Activated CD4-positive, alpha-beta memory T cell treated with anti-CD3 and anti-CD28 coated beads, Interleukin-2, amount 10 ng/mL, durations not matched to agents 7 days and 5 days (primary cell): ENCODE measurements around the gene TAS2R1. TPM values are rescaled to one million over a fixed set of nuclear protein-coding genes. Genes with fewer than 3 reads are reported as not detected.

Experiments
- CTCF ChIA-PET: fragments of 350-600 bp; sonication (Branson Sonifier 250); formaldehyde crosslinking; loops from one replicate; lab custom pipeline; 2021; ENCODE audit warnings: antibody characterized with exemption, inconsistent platforms; lab: Charles Lee
- POLR2A ChIA-PET: fragments of 350-600 bp; sonication (Branson Sonifier 250); formaldehyde crosslinking; loops from one replicate; lab custom pipeline; 2021; ENCODE audit warnings: antibody characterized with exemption; lab: Charles Lee
- DNase-seq: peaks from one replicate; pipeline ENCODE4 v3.0.0-alpha.2; 2020
- H3K27ac Mint-ChIP-seq: one replicate; pipeline ENCODE4 v1.8.0; 2021; ENCODE audit warnings: mild to moderate bottlenecking, mixed read lengths
- H3K27me3 Mint-ChIP-seq: one replicate; pipeline ENCODE4 v1.8.0; 2021; ENCODE audit warnings: mixed read lengths
- H3K36me3 Mint-ChIP-seq: one replicate; pipeline ENCODE4 v1.8.0; 2021; ENCODE audit warnings: low read depth, mixed read lengths
- H3K4me1 Mint-ChIP-seq: one replicate; pipeline ENCODE4 v1.8.0; 2021; ENCODE audit warnings: mixed read lengths
- H3K4me3 Mint-ChIP-seq: one replicate; pipeline ENCODE4 v1.8.0; 2021; ENCODE audit warnings: mild to moderate bottlenecking, mixed read lengths
- H3K9me3 Mint-ChIP-seq: one replicate; pipeline ENCODE4 v1.8.0; 2021; ENCODE audit warnings: mixed read lengths
- total RNA-seq, 2 experiments: library from RNA; stranded (reverse); gene quantifications; one replicate each; pipeline ENCODE4 v1.2.3, GENCODE V29; 2021

The TAS2R1 gene, protein sequence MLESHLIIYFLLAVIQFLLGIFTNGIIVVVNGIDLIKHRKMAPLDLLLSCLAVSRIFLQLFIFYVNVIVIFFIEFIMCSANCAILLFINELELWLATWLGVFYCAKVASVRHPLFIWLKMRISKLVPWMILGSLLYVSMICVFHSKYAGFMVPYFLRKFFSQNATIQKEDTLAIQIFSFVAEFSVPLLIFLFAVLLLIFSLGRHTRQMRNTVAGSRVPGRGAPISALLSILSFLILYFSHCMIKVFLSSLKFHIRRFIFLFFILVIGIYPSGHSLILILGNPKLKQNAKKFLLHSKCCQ
- total RNA-seq: not detected

DNA sequence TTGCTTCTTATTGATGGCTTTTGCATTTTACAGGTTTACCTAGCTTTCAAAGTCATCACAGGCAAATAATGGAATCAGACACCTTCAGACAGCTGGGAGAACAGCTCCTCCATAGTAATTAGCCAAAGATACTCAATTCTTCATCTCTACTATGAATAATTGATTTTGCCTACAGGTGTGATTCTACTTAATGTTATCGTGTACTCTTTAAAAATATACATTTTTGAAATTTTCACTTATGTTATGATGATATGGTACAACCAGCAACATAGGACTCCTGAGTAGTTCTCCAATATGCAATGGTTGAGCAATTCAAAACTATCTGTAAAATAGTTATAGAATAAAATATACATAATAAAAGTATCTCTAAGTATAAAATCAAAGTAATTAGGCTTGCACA lies at the start of gene TAS2R1:
Gene TAS2R1 (minus strand): TSS at position 101 of the 400 bp plus-strand sequence. CDS start 319 bp downstream, outside the sequence.
- ChIA-PET CTCF (no interaction called here), POLR2A (no interaction called here)
- Mint-ChIP-seq H3K4me3 (no peak within 1 kb of the TSS), H3K36me3 (no peaks in the 10 kb centered on the region), H3K9me3 (peaks cover 16% of the 10 kb centered on the region), H3K27me3 (no peaks in the 10 kb centered on the region), H3K4me1 (no peaks in the 10 kb centered on the region), H3K27ac (no peak within 1 kb of the TSS)
- no peak for DNase-seq

- Mint-ChIP-seq H3K36me3 (no peaks in the 10 kb centered on the region), H3K9me3 (peaks cover 5% of the 10 kb centered on the region), H3K27me3 (no peaks in the 10 kb centered on the region), H3K27ac (no peak overlapping the region), H3K4me3 (no peak overlapping the region), H3K4me1 (no peaks in the 10 kb centered on the region)
- ChIA-PET POLR2A (no interaction called here), CTCF (no interaction called here)
- no peak for DNase-seq
These were observed 40.2 kb upstream of the TAS2R1 start for GRCh38 chr5:9670371-9670770.

DNA sequence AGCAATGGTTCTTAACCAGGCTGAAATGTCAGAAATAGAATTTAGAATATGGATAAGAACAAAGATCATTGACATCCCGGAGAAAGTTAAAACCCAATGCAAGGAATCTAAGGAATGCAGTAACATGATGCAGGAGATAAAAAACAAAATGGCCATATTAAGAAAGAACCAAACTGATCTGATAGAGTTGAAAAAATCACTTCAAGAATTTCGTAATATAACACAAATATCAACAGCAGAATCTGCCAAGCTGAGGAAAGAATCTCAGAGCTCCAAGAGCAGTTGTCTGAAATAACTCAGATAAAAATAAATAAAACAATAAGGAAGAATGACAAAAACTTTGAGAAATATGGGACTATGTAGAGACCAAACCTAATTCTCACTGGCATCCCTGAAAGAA lies 37.8 kb upstream of the TAS2R1 start:
- no peak overlapping the region for H3K4me3 Mint-ChIP-seq
- H3K27me3 Mint-ChIP-seq: no peaks in the 10 kb centered on the region
- CTCF ChIA-PET: no interaction called here

GRCh38 chr5:9663891-9664290 lies 33.7 kb upstream of the TAS2R1 start:
- Mint-ChIP-seq H3K27ac (no peak overlapping the region), H3K9me3 (peaks cover 10% of the 10 kb centered on the region), H3K4me3 (no peak overlapping the region), H3K4me1 (no peaks in the 10 kb centered on the region), H3K36me3 (no peaks in the 10 kb centered on the region), H3K27me3 (no peaks in the 10 kb centered on the region)
- ChIA-PET POLR2A (no interaction called here), CTCF (no interaction called here)
- no peak for DNase-seq

More for the DNA sequence above, 37.8 kb upstream of the TAS2R1 start:
- Mint-ChIP-seq H3K27ac (no peak overlapping the region), H3K9me3 (peaks cover 5% of the 10 kb centered on the region), H3K4me1 (no peaks in the 10 kb centered on the region), H3K36me3 (no peaks in the 10 kb centered on the region)
- POLR2A ChIA-PET: no interaction called here
- DNase-seq: no peak

DNA sequence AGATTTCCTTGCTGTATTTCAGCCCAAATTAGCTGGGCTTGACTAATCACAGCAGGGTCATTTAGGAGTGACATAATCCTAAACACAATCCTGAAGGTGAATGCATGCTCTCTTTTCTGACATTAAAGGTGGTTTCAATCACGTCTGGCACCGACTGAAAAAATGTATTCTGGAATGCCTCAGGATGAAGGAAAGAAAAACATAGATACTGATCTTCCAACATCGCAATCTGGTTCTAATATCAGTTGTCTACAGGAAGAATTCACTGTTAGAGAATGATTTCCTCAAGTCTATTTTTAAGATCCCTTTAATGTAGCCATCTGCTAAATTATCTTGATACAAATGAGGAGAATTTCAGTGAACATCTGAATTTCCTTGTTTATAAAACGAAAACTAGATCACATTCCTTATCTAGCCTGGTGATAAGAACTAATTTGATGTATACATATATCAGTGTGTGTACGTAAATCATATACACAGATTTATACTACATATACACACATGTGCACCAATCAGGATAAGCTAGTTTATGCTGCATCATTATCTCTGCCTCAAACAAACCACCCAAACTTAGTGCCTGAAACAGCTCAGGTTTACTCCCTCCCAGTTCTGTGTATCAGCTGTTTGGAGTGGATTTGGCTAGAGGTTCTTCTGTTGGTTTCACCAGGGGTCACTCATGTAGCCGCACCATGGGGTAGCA lies 31.3 kb upstream of the TAS2R1 start:
- H3K36me3 Mint-ChIP-seq: no peaks in the 10 kb centered on the region
- no peak overlapping the region for H3K4me3 Mint-ChIP-seq
- POLR2A ChIA-PET: no interaction called here
- H3K9me3 Mint-ChIP-seq: peaks cover 5% of the 10 kb centered on the region
- H3K4me1 Mint-ChIP-seq: no peaks in the 10 kb centered on the region
- DNase-seq: no peak
- H3K27ac Mint-ChIP-seq: no peak overlapping the region
- CTCF ChIA-PET: no interaction called here
- no peaks in the 10 kb centered on the region for H3K27me3 Mint-ChIP-seq

- Mint-ChIP-seq H3K36me3 (no peaks in the 10 kb centered on the region), H3K27ac (no peak overlapping the region), H3K9me3 (peaks cover 5% of the 10 kb centered on the region), H3K4me3 (no peak overlapping the region), H3K27me3 (no peaks in the 10 kb centered on the region), H3K4me1 (no peaks in the 10 kb centered on the region)
- DNase-seq: no peak
- CTCF ChIA-PET: no interaction called here
- POLR2A ChIA-PET: no interaction called here
These were observed 28.6 kb upstream of the TAS2R1 start for GRCh38 chr5:9658706-9659105.

GRCh38 chr5:9657819-9658218 lies 27.7 kb upstream of the TAS2R1 start:
- Mint-ChIP-seq H3K4me3 (no peak overlapping the region), H3K4me1 (no peaks in the 10 kb centered on the region), H3K27me3 (no peaks in the 10 kb centered on the region), H3K9me3 (peaks cover 5% of the 10 kb centered on the region), H3K27ac (no peak overlapping the region), H3K36me3 (no peaks in the 10 kb centered on the region)
- no peak for DNase-seq
- ChIA-PET POLR2A (interaction anchor here (0.5 kb wide), 1 partner anchor 1940 kb away, joined by 3 read pairs; no protein-coding TSS in a partner anchor), CTCF (no interaction called here)

DNA sequence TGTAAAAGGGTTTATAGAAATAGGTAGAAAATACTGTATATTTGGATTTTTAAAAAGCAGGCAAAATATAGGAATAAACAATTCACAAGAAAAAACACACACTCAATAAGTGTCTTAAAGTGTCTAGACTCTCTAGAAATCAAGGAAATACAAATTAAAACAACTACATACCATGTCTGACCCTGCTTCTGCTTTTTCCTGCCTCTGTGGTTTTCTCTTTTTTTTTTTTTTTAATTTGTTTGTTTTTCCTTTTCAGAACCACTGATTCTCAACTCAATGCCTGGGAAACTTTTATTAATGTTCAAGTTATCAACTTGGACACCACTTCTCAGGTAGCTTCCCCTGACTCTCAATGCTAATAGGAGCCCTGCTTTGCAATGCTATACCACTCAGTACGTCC lies 25.5 kb upstream of the TAS2R1 start:
- ChIA-PET CTCF (no interaction called here), POLR2A (no interaction called here)
- no peaks in the 10 kb centered on the region for H3K27me3 Mint-ChIP-seq
- H3K36me3 Mint-ChIP-seq: no peaks in the 10 kb centered on the region
- peaks cover 5% of the 10 kb centered on the region for H3K9me3 Mint-ChIP-seq
- no peak for DNase-seq
- no peak overlapping the region for H3K27ac Mint-ChIP-seq
- no peak overlapping the region for H3K4me3 Mint-ChIP-seq
- H3K4me1 Mint-ChIP-seq: no peaks in the 10 kb centered on the region

GRCh38 chr5:9654886-9655285 lies 24.7 kb upstream of the TAS2R1 start:
- no peaks in the 10 kb centered on the region for H3K27me3 Mint-ChIP-seq
- H3K9me3 Mint-ChIP-seq: peaks cover 5% of the 10 kb centered on the region
- no peaks in the 10 kb centered on the region for H3K4me1 Mint-ChIP-seq
- ChIA-PET CTCF (no interaction called here), POLR2A (no interaction called here)
- DNase-seq: no peak
- no peak overlapping the region for H3K27ac Mint-ChIP-seq
- H3K36me3 Mint-ChIP-seq: no peaks in the 10 kb centered on the region
- no peak overlapping the region for H3K4me3 Mint-ChIP-seq

- H3K27ac Mint-ChIP-seq: no peak overlapping the region
- ChIA-PET POLR2A (no interaction called here), CTCF (no interaction called here)
- no peak overlapping the region for H3K4me3 Mint-ChIP-seq
- no peaks in the 10 kb centered on the region for H3K9me3 Mint-ChIP-seq
- no peak for DNase-seq
- no peaks in the 10 kb centered on the region for H3K36me3 Mint-ChIP-seq
- H3K4me1 Mint-ChIP-seq: no peaks in the 10 kb centered on the region
- H3K27me3 Mint-ChIP-seq: no peaks in the 10 kb centered on the region
These were observed 23.7 kb upstream of the TAS2R1 start for GRCh38 chr5:9653811-9654210.

DNA sequence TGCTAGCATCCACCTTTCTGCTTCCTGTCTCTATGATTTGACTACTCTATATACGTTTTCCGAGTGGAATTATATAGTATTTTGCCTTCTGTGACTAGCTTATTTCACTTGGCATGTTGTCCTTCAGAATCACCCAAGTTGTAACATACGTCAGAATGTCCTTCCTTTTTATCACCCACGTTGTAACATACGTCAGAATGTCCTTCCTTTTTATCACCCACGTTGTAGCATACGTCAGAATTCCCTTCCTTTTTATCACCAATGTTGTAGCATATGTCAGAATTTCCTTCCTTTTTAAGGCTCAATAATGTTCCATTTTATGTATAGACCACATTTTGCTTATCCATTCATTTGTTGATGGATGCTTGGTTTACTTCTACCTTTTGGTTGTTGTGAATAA lies 22.9 kb upstream of the TAS2R1 start:
- no peaks in the 10 kb centered on the region for H3K27me3 Mint-ChIP-seq
- no peak overlapping the region for H3K27ac Mint-ChIP-seq
- no peaks in the 10 kb centered on the region for H3K36me3 Mint-ChIP-seq
- no peak overlapping the region for H3K4me3 Mint-ChIP-seq
- H3K9me3 Mint-ChIP-seq: no peaks in the 10 kb centered on the region
- H3K4me1 Mint-ChIP-seq: no peaks in the 10 kb centered on the region
- DNase-seq: no peak
- ChIA-PET CTCF (no interaction called here), POLR2A (no interaction called here)

DNA sequence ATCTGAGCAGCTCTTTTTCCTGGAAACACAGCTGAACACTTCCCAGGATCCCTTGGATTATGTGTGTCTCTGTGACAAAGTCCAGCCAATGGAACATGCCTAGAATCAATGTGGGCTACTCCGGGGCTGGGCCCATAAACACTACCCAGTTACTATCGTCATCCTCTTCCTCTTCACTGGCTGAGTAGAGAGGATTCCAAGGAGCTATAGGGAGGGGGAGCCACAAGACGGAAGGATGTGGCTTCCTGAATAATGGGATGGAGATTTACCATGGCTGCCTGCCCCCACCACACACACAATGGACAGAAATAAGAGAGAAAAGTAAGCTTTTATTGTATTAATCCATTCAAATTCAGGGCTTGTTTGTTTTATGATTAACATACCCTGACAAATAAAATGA lies 22.1 kb upstream of the TAS2R1 start:
- POLR2A ChIA-PET: no interaction called here
- no peak overlapping the region for H3K4me3 Mint-ChIP-seq
- H3K4me1 Mint-ChIP-seq: no peaks in the 10 kb centered on the region
- CTCF ChIA-PET: no interaction called here
- no peaks in the 10 kb centered on the region for H3K36me3 Mint-ChIP-seq
- H3K27me3 Mint-ChIP-seq: no peaks in the 10 kb centered on the region
- H3K27ac Mint-ChIP-seq: no peak overlapping the region
- H3K9me3 Mint-ChIP-seq: no peaks in the 10 kb centered on the region
- DNase-seq: no peak

DNA sequence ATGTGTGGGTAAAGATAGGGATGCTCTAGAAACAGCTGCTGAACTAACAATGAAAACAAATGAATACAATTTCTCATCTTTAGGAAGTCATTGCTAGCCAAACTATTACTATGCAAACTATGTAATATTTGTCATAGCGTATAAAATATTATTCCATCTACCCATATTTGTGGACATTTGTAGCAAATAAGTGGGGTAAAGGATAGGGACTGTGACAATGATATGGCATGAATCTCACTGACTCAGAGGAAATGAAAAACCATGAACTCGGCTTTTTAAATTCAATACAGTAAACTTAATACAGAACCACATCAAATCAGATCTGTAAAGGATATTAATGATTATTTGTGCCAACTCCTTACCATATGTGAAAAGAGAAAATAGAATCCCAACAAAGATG lies 16.7 kb upstream of the TAS2R1 start:
- ChIA-PET CTCF (no interaction called here), POLR2A (no interaction called here)
- H3K36me3 Mint-ChIP-seq: no peaks in the 10 kb centered on the region
- H3K9me3 Mint-ChIP-seq: no peaks in the 10 kb centered on the region
- no peaks in the 10 kb centered on the region for H3K27me3 Mint-ChIP-seq
- DNase-seq: no peak
- H3K4me1 Mint-ChIP-seq: no peaks in the 10 kb centered on the region
- no peak overlapping the region for H3K27ac Mint-ChIP-seq
- no peak overlapping the region for H3K4me3 Mint-ChIP-seq

- no peaks in the 10 kb centered on the region for H3K36me3 Mint-ChIP-seq
- no peaks in the 10 kb centered on the region for H3K4me1 Mint-ChIP-seq
- no peak overlapping the region for H3K4me3 Mint-ChIP-seq
- H3K27ac Mint-ChIP-seq: no peak overlapping the region
- ChIA-PET POLR2A (no interaction called here), CTCF (no interaction called here)
- no peaks in the 10 kb centered on the region for H3K27me3 Mint-ChIP-seq
- no peak for DNase-seq
- no peaks in the 10 kb centered on the region for H3K9me3 Mint-ChIP-seq
These were observed 14.5 kb upstream of the TAS2R1 start for GRCh38 chr5:9644630-9645029.
